ENCODE measurements around the gene RIN3. TPM values are rescaled to one million over a fixed set of nuclear protein-coding genes. Genes with fewer than 3 reads are reported as not detected.

The RIN3 gene
- polyA plus RNA-seq, 3 donors, result 4.6 to 5.5 (median 4.9) TPM

DNA sequence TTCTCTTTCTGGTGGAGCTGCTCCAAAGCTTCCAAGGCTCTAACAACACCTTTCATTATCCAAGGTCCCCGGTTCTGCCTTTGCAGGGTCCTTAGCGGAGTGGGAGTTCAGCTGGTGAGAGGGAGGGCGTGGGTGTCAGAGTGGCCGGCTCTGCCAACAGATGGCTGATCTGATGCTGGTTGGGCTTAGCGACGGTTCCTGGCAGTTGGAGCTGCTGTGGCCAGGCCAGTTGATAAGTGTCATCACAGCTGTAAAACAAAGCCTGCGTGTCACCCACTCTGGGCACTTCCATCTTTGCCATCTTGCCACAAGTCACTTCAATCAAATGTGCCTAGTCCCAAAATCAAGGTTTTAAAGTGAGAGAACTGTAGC is 36.3 kb downstream of the RIN3 start:
- DNase-seq (ENCODE audit: low read depth in 3 of 3, low spot score in 2 of 3), result no peak

DNA sequence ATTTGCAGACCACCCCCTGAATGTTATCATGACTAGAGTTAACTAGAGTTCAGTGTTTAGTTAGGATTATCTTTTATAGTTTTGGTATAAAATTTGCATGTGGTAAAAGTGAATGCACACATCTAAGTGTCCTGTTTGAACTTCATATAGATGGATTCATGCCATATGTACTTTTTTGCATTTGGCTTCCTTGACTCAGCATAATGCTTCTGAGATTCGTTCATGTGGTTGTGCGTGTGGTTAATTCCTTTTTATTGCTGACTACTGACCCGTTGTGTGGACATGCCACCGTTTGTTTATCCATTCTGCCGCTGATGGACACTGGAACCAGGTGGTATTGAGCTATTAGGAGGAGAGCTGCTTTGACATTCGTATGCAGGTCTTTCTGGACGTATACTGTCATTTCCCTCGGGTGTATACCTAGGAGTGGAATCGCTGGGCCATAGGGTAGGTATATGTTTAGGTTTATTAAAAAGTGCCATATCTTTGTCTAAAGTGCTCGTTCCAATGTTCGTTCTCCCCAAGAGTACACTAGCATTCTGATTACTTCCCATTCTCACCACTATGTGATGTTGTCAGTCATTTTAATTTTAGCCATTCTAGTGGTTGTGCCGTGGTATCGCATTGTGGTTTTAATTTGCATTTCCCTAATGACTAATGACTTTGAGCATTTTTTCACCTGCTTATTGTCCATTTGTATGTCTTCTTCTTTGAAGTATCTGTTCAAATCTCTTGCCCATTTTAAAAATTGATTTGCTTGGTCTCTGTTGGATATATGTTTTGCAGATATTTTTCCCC is 37.7 kb downstream of the RIN3 start:
- DNase-seq (ENCODE audit: low read depth in 3 of 3, low spot score in 2 of 3), result no peak

GRCh38 chr14:92552066-92552465 is 38.5 kb downstream of the RIN3 start:
- DNase-seq (ENCODE audit: low read depth in 3 of 3, low spot score in 2 of 3), result no peak

DNA sequence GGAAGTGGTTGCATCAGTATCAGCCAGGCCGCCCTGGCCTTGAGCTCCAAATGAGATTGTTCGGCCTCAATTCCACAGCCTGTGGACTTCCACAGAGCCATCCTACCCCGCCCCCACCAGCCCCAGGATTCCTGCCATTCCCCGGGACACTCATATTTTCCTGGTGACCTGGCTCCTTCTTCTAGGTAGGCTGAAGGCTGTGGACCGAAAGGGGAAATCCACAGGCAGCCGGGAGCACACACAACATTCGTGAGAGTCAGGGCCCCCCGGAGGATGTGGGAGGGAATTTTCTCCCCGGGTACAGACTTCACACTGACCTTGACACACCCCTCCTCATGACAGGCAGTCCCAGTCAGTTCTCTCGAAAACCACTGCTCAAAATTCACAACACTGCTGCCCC is 39.9 kb downstream of the RIN3 start:
- DNase-seq (ENCODE audit: low read depth in 3 of 3, low spot score in 2 of 3), result no peak

DNA sequence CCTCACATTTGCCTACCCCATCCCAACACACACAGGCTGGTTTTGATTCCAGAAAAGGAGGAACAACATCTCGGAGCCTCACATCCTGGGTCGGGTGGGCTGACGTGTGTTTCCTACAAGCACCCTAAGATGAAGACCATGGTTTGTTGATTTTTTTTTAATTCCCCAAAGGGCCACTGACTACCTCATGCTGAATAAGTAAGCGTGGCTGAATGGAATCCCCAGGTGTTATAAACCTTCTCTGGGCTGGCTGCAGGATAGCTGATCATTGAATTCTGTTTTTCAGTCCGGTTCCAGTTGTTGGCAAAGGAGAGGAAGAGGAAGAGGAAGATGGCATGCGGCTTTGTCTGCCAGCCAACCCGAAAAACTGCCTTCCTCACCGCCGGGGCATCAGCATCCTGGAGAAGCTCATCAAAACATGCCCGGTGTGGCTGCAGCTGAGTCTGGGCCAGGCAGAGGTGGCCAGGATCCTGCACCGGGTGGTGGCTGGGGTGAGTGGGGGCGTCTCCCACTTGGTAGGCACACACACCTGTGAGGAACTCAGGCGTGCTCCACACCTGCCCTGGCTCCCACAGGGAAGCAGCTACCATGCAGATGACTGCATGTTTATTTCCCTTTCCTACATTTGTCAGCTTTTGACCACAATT is 42.0 kb downstream of the RIN3 start:
- DNase-seq (ENCODE audit: low read depth in 3 of 3, low spot score in 2 of 3), result no peak

DNA sequence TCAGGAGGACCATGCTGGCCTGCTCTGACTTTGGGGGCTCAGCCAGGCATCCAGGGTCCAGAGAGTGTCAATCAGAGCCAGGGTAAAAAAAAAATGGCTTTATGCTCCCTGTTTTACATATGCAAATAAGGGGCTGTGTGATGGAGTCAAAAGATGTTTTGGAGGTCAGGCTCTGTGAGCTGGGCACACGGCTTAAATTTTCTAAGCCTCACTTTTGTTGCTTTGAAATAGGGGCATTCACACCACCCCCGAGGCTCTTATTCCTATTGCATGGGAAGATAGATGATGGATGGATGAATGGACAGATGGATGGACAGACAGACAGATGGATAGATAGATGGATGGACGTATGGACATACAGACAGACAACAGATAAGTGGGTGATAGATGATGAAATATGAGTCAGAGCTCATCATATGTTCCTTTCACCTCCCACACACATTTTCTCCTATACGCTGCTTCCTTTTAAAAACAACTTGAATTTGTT is 42.7 kb downstream of the RIN3 start:
- no peak for DNase-seq (ENCODE audit: low read depth in 3 of 3, low spot score in 2 of 3)

DNA sequence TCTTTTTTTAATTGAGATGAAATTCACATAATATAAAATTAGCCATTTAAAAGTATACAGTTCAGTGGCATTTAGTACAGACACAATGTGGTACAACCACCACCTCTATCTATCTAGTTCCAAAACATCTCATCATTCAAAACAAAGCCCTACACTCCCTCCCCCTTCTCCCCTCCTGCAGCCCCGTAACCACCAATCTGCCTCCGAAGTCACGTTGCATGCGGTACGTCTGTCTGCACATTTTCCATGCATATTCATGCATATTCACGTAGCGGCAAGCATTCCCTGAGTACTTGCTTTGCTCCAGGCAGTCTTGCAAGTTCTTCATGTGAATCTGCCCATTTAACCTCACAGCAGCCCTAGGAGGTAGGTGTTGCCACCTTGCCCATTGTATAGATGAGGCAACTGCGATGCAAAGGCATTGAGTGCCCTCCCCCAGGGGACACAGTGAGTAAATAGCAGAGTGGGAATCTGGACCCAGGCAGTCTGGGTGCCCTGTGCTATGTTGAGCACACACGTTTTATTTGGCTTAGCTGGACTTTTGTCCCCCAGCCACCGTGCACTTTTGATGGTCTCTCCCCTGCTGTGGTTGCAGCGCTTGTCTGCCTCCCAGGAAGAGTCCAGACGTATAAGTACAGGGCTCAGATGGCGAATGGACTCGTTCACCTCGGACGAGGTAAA is 43.4 kb downstream of the RIN3 start:
- DNase-seq (ENCODE audit: low read depth in 3 of 3, low spot score in 2 of 3), result no peak

DNA sequence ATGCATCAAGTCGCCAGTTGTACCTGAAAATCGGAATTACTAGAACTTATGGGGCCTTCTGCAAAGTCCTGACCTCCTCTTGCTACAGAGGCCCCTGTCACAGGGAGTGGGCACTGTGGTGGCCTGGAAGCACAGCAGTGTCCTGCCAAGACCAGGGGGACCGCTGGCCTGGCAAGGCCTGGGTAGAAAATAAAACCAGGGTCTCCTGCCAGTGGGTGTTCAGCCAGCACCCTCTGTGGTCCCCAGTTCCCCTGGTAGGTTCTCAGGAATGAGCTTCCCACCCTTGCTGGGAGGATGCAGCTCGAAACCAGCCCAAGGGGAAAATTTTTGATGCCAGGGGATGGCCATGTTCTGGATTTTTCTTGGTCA is 43.9 kb downstream of the RIN3 start:
- DNase-seq (ENCODE audit: low read depth in 3 of 3, low spot score in 2 of 3), result no peak

DNA sequence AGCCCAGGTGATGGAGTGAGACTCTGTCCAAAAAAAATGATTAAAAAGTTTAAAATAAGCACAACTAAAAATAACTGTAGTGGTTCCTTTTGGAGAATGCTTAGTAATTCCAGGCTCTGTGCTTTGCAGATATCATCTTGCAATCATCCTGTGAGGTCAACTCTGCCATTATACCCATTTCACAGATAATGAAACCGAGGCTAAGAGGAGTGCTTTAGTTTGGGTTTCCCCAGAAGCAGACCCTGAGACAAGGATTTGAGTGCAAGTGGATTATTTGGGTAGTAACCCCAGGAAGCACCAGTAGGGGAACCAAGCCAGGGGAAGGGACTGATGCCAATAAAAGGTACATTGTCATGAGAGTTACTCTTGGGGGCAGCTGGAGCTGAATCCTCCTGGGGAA is 44.7 kb downstream of the RIN3 start:
- DNase-seq (ENCODE audit: low read depth in 3 of 3, low spot score in 2 of 3), result no peak

DNA sequence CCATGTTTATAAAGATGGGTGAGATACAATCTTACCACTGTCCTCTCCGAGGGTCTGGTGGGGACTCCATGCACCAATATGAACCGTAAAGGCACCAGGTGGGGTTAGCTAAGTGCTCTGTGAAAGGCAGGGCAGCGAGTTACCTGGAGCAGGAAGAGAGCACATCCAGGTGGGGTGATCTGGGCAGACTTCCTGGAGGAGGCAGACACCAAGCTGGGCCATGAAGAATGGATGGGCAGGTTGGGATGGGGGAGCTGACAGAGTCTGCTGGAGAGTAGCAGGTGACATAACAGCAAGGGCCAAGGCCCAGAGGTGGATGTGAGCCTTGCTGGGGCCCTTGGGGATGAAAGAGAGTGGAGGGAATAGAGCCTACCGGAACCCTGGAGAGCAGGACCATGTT is 45.9 kb downstream of the RIN3 start:
- DNase-seq (ENCODE audit: low read depth in 3 of 3, low spot score in 2 of 3), result no peak

GRCh38 chr14:92560106-92560865 is 46.7 kb downstream of the RIN3 start:
- DNase-seq (ENCODE audit: low read depth in 3 of 3, low spot score in 2 of 3), result no peak

- DNase-seq (ENCODE audit: low read depth in 3 of 3, low spot score in 2 of 3), result no peak
These were observed 48.4 kb downstream of the RIN3 start for GRCh38 chr14:92561906-92562479.

DNA sequence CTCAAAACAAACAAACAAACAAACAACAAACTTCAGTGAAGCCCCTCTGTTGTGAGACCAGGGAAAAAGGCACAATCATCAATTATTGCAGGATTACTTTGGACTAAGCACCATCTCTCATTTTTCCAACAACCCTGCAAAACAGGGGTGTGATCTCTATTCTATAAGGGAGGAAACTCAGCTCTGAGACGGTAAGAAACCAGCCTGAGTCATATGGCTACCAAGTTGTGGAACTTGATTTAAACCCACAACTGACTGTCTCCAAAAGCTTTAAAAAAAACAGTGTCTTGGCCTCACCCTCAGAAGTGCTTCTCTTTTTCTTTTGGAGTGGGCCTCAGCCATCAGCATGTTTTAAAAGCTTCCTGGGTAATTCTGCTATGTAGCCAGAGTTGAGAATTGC is 49.8 kb downstream of the RIN3 start:
- DNase-seq (ENCODE audit: low read depth in 3 of 3, low spot score in 2 of 3), result no peak

DNA sequence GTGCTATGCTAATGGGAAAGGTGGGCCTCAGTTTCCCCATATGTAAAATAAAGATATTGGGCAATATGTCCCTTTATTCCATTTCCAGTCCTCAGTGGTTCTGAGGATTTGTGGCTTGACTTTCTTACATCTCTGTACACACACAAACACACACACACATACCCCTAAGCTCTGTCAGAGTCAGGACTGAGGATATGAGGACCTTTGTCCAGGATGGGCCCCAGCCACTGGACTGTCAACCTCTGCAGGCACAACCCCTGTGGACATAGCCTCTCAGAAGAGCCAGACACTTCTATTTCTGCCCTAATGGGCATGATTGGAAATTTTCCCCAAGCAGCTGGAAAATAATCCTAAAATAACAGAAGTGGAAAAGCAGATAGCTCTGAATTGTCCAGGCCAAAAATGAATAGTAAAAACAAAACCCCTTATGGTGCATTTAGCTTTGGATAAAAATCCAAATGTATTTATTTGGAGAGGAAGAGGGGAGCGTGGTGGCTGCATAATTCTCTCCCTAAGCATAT is 50.2 kb downstream of the RIN3 start:
- no peak for DNase-seq (ENCODE audit: low read depth in 3 of 3, low spot score in 2 of 3)

DNA sequence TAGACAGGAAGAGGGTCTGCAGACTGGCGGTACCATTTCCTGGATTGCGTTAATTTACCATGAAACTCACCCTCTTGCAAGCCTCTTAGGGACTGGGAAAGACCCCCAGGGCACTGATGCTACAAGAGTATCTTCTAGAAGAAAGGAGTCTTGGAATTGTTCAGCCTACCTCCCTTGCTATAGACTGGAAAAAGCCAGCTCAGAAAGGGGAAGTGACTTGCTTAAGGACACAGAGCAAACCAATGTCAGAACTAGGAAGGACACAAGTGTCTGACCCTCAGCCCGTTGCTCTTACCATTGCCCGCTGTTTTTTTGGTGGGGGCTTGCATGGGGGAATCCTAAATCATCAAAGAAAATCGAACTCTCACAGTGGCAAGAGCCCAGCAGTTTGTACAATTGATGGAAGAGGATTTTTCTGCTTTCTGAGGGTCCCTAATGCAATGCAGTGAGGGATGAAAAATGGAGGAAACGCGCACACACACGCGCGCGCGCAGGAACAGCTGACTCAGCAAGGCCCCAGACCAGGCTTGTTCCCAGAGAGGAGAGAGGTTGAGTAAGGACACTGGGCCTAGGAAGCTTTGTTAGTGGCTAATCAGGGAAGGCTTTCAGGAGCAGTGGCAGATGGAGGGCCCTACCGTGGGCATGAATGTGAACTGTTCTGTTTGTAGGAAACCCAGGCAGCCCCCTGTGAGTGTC is 50.9 kb downstream of the RIN3 start:
- DNase-seq (ENCODE audit: low read depth in 3 of 3, low spot score in 2 of 3), result no peak

GRCh38 chr14:92565040-92565717 is 51.6 kb downstream of the RIN3 start:
- DNase-seq (ENCODE audit: low read depth in 3 of 3, low spot score in 2 of 3), result no peak

GRCh38 chr14:92565718-92566115 is 52.1 kb downstream of the RIN3 start:
- DNase-seq (ENCODE audit: low read depth in 3 of 3, low spot score in 2 of 3), result no peak

GRCh38 chr14:92567173-92567725 is 53.7 kb downstream of the RIN3 start:
- no peak for DNase-seq (ENCODE audit: low read depth in 3 of 3, low spot score in 2 of 3)

All from right renal cortex interstitium (tissue), 3 donors.